KMS-11 (cell line): ENCODE measurements around the gene RAMP1.

Experiments used
- H2AFZ ChIP-seq: fragments of 200-600 bp; sonication (generic); 2 replicates; pipeline ENCODE4 v1.6.1; 2016; ENCODE audit warnings: antibody characterized with exemption, mixed run types, low read depth
- H3K27ac ChIP-seq: fragments of 200-600 bp; sonication (generic); 2 replicates; pipeline ENCODE4 v1.6.1; 2016; ENCODE audit warnings: mild to moderate bottlenecking, mixed run types
- H3K27me3 ChIP-seq: fragments of 200-600 bp; sonication (generic); 2 replicates; pipeline ENCODE4 v1.6.1; 2017; ENCODE audit warnings: mild to moderate bottlenecking, low read depth, mixed run types, moderate library complexity; ENCODE audit not compliant: insufficient read depth
- H3K36me3 ChIP-seq: fragments of 200-600 bp; sonication (generic); 2 replicates; pipeline ENCODE4 v1.6.1; 2017; ENCODE audit warnings: mild to moderate bottlenecking, mixed run types; ENCODE audit not compliant: insufficient read depth
- H3K4me1 ChIP-seq: fragments of 200-600 bp; sonication (generic); 2 replicates; pipeline ENCODE4 v1.6.1; 2016; ENCODE audit warnings: mild to moderate bottlenecking, low read depth, mixed run types; ENCODE audit not compliant: poor library complexity, severe bottlenecking
- H3K4me2 ChIP-seq: fragments of 200-600 bp; sonication (generic); 2 replicates; pipeline ENCODE4 v1.7.0; 2016; ENCODE audit warnings: mild to moderate bottlenecking, mixed run types
- H3K4me3 ChIP-seq: fragments of 200-600 bp; sonication (generic); IDR thresholded peaks from 2 replicates; pipeline ENCODE4 v1.6.1; 2017; ENCODE audit warnings: low read depth, low read length, mixed read lengths; ENCODE audit not compliant: insufficient read depth
- H3K79me2 ChIP-seq: fragments of 200-600 bp; sonication (generic); 2 replicates; pipeline ENCODE4 v1.6.1; 2016; ENCODE audit warnings: low read depth, mixed run types; ENCODE audit not compliant: insufficient read depth
- H3K9ac ChIP-seq: fragments of 200-600 bp; sonication (generic); 2 replicates; pipeline ENCODE4 v1.6.1; 2016; ENCODE audit warnings: mild to moderate bottlenecking, mixed run types
- H4K20me1 ChIP-seq: fragments of 200-600 bp; sonication (generic); 2 replicates; pipeline ENCODE4 v1.6.1; 2016; ENCODE audit warnings: mild to moderate bottlenecking, mixed run types; ENCODE audit not compliant: insufficient read depth
- TF ChIP-seq, protein P1 (sequence below): fragments of 200-600 bp; sonication (generic); conservative IDR thresholded peaks from 2 replicates; pipeline ENCODE4 v1.6.1; 2017; ENCODE audit warnings: low read depth, mild to moderate bottlenecking, antibody characterized with exemption, low read length, moderate library complexity, mixed read lengths

RAMP1 gene

GRCh38 chr2:237869343-237870102 is 10.1 kb downstream of the RAMP1 start:
- TF ChIP-seq, protein P1, sequence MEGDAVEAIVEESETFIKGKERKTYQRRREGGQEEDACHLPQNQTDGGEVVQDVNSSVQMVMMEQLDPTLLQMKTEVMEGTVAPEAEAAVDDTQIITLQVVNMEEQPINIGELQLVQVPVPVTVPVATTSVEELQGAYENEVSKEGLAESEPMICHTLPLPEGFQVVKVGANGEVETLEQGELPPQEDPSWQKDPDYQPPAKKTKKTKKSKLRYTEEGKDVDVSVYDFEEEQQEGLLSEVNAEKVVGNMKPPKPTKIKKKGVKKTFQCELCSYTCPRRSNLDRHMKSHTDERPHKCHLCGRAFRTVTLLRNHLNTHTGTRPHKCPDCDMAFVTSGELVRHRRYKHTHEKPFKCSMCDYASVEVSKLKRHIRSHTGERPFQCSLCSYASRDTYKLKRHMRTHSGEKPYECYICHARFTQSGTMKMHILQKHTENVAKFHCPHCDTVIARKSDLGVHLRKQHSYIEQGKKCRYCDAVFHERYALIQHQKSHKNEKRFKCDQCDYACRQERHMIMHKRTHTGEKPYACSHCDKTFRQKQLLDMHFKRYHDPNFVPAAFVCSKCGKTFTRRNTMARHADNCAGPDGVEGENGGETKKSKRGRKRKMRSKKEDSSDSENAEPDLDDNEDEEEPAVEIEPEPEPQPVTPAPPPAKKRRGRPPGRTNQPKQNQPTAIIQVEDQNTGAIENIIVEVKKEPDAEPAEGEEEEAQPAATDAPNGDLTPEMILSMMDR, result no peak
- H3K4me3 ChIP-seq, result no peak overlapping the region
- no peaks in the 10 kb centered on the region for H3K36me3 ChIP-seq
- H3K9ac ChIP-seq, result no peak overlapping the region
- no peak overlapping the region for H2AFZ ChIP-seq
- H3K4me1 ChIP-seq, result no peaks in the 10 kb centered on the region
- no peak overlapping the region for H3K27ac ChIP-seq
- no peaks in the 10 kb centered on the region for H3K27me3 ChIP-seq
- no peaks in the 10 kb centered on the region for H4K20me1 ChIP-seq
- H3K79me2 ChIP-seq, result no peaks in the 10 kb centered on the region
- no peak overlapping the region for H3K4me2 ChIP-seq

DNA sequence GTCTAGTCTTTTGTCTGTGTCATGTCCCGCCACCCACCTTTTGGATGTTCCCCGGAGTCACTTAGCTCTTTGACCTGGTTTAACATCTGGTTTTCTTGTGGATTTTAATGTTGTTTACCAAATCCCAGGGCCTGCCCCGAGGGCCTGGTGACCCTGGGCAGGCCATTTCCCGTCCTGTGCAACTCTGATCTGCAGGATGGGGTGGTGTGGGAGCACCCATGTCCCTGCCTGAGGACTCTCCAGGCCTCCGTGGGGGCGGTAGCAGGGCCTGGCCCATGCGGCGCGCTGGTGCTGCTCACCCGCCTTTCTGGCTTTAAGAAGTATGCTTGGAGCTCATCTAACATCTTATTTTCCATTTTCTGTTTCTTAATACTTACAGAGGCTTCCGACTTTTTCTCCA is 10.7 kb downstream of the RAMP1 start:
- Histone ChIP-seq H3K36me3 (no peaks in the 10 kb centered on the region), H3K79me2 (no peaks in the 10 kb centered on the region), H2AFZ (no peak overlapping the region), H3K4me1 (no peaks in the 10 kb centered on the region), H3K9ac (no peak overlapping the region), H3K27me3 (no peaks in the 10 kb centered on the region), H3K27ac (no peak overlapping the region), H3K4me2 (no peak overlapping the region), H3K4me3 (no peak overlapping the region), H4K20me1 (no peaks in the 10 kb centered on the region)
- TF ChIP-seq, protein P1, result no peak

- Histone ChIP-seq H3K4me3 (no peak overlapping the region), H3K4me1 (no peaks in the 10 kb centered on the region), H3K27me3 (no peaks in the 10 kb centered on the region), H3K36me3 (no peaks in the 10 kb centered on the region), H3K27ac (no peak overlapping the region), H3K9ac (no peak overlapping the region), H2AFZ (no peak overlapping the region), H3K4me2 (no peak overlapping the region), H4K20me1 (no peaks in the 10 kb centered on the region), H3K79me2 (no peaks in the 10 kb centered on the region)
- TF ChIP-seq, protein P1, result no peak
Observed at GRCh38 chr2:237870754-237871651, 11.6 kb downstream of the RAMP1 start.

DNA sequence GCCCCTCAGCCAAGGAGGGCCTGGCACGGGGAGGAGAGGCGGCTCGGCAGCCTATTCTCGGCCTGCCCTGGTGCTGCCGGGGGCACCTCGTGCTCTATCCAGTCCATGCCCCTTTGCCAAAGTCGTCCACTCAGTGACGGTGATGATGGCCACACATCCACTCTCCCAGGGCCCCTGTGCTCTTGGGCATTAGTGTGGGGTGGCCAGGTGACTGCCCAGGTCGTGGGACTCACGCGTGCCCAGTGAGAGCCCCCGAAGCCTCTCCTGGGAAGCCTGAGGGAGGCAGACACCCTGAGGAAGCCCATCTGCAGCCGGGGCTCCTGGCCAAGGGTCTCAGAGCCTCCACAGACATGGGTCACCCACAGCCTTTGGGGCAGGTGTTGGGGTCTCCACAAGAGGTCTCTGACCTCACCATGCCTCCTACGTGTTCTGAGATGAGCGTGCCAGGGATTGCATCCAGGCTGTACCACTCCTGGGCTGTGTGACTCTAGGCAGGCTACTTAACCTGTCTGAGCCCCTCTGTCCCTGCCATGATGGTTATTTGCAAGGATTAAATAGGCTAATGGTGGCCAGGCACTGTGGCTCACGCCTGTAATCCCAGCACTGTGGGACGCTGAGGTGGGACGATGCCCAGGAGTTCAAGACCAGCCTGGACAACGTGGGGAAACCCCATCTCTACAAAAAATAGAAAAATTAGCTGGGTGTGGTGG is 12.9 kb downstream of the RAMP1 start:
- Histone ChIP-seq H3K27ac (no peak overlapping the region), H3K4me3 (no peak overlapping the region), H2AFZ (no peak overlapping the region), H3K4me2 (no peak overlapping the region), H3K9ac (no peak overlapping the region), H3K79me2 (no peaks in the 10 kb centered on the region), H4K20me1 (no peaks in the 10 kb centered on the region), H3K27me3 (no peaks in the 10 kb centered on the region), H3K4me1 (no peaks in the 10 kb centered on the region), H3K36me3 (no peaks in the 10 kb centered on the region)
- TF ChIP-seq, protein P1, result no peak
